Loucy (cell line): Measurements from ENCODE around the gene WDR35.

Source experiments
- H2AFZ ChIP-seq: fragments of 200-600 bp; sonication (generic); 2 replicates; pipeline ENCODE4 v1.6.0; 2016; ENCODE audit warnings: antibody characterized with exemption, mild to moderate bottlenecking, low read length, moderate library complexity
- H3F3A ChIP-seq: fragments of 200-600 bp; 2 replicates; pipeline ENCODE4 v1.6.0; 2016; ENCODE audit warnings: antibody characterized with exemption, low read depth, mild to moderate bottlenecking
- H3K27me3 ChIP-seq: fragments of 200-600 bp; sonication (generic); 2 replicates; pipeline ENCODE4 v1.6.1; 2014; ENCODE audit warnings: low read length, mild to moderate bottlenecking; ENCODE audit not compliant: insufficient read depth, poor library complexity, severe bottlenecking
- H3K36me3 ChIP-seq: fragments of 200-600 bp; sonication (generic); 2 replicates; pipeline ENCODE4 v1.6.1; 2016; ENCODE audit warnings: low read length; ENCODE audit not compliant: insufficient read depth
- H3K4me1 ChIP-seq: fragments of 200-600 bp; sonication (generic); 2 replicates; pipeline ENCODE4 v1.5.1; 2014; ENCODE audit warnings: low read length, mild to moderate bottlenecking; ENCODE audit not compliant: insufficient read depth, poor library complexity, severe bottlenecking
- H3K4me2 ChIP-seq: fragments of 200-600 bp; sonication (generic); 2 replicates; pipeline ENCODE4 v1.6.0; 2014; ENCODE audit warnings: antibody characterized with exemption, low read length, low read depth, mild to moderate bottlenecking; ENCODE audit not compliant: poor library complexity, severe bottlenecking
- H3K4me3 ChIP-seq: fragments of 200-600 bp; sonication (generic); 2 replicates; pipeline ENCODE4 v1.5.1; 2014; ENCODE audit warnings: low read length, mild to moderate bottlenecking, mixed read lengths; ENCODE audit not compliant: poor library complexity, severe bottlenecking
- H3K79me2 ChIP-seq: fragments of 200-600 bp; sonication (generic); 2 replicates; pipeline ENCODE4 v1.6.1; 2014; ENCODE audit warnings: low read length; ENCODE audit not compliant: insufficient read depth
- H3K9ac ChIP-seq: fragments of 200-600 bp; sonication (generic); 2 replicates; pipeline ENCODE4 v1.6.0; 2014; ENCODE audit warnings: mild to moderate bottlenecking, low read depth, low read length, moderate library complexity; ENCODE audit not compliant: poor library complexity, severe bottlenecking
- H3K9me2 ChIP-seq: fragments of 200-600 bp; sonication (generic); replicated peaks from 2 replicates; pipeline ENCODE4 v1.6.1; 2016; ENCODE audit warnings: low read depth, low read length, mixed read lengths
- H3K9me3 ChIP-seq: fragments of 200-600 bp; sonication (generic); 2 replicates; pipeline ENCODE4 v1.6.1; 2014; ENCODE audit warnings: mild to moderate bottlenecking, antibody characterized with exemption, low read length, low read depth; ENCODE audit not compliant: insufficient read depth
- H4K20me1 ChIP-seq: fragments of 200-600 bp; sonication (generic); 2 replicates; pipeline ENCODE4 v1.6.0; 2014; ENCODE audit warnings: antibody characterized with exemption, low read length, mild to moderate bottlenecking; ENCODE audit not compliant: insufficient read depth, poor library complexity, severe bottlenecking
- EZH2phosphoT487 ChIP-seq: fragments of 200-600 bp; IDR thresholded peaks from 2 replicates; pipeline ENCODE4 v1.6.1; 2018; ENCODE audit warnings: antibody characterized with exemption, mild to moderate bottlenecking, moderate library complexity, borderline replicate concordance
- TF ChIP-seq, protein P1 (sequence below): fragments of 200-600 bp; sonication (generic); conservative IDR thresholded peaks from 2 replicates; pipeline ENCODE4 v1.5.1; 2014; ENCODE audit warnings: mild to moderate bottlenecking, antibody characterized with exemption, low read length

WDR35 gene

GRCh38 chr2:19885791-19886190 is 104.1 kb downstream of the WDR35 start:
- Histone ChIP-seq H3K79me2 (no peaks in the 10 kb centered on the region), H3K4me1 (no peaks in the 10 kb centered on the region), H3K27me3 (no peaks in the 10 kb centered on the region), H3K4me2 (no peak overlapping the region), H3K36me3 (no peaks in the 10 kb centered on the region), H3F3A (no peaks in the 10 kb centered on the region), H4K20me1 (no peaks in the 10 kb centered on the region), H3K9me2 (no peaks in the 10 kb centered on the region), H3K4me3 (no peak overlapping the region), H3K9ac (no peak overlapping the region), H2AFZ (no peak overlapping the region), H3K9me3 (no peaks in the 10 kb centered on the region)
- TF ChIP-seq, protein P1, sequence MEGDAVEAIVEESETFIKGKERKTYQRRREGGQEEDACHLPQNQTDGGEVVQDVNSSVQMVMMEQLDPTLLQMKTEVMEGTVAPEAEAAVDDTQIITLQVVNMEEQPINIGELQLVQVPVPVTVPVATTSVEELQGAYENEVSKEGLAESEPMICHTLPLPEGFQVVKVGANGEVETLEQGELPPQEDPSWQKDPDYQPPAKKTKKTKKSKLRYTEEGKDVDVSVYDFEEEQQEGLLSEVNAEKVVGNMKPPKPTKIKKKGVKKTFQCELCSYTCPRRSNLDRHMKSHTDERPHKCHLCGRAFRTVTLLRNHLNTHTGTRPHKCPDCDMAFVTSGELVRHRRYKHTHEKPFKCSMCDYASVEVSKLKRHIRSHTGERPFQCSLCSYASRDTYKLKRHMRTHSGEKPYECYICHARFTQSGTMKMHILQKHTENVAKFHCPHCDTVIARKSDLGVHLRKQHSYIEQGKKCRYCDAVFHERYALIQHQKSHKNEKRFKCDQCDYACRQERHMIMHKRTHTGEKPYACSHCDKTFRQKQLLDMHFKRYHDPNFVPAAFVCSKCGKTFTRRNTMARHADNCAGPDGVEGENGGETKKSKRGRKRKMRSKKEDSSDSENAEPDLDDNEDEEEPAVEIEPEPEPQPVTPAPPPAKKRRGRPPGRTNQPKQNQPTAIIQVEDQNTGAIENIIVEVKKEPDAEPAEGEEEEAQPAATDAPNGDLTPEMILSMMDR = no peak
- TF ChIP-seq EZH2phosphoT487 = no peak

DNA sequence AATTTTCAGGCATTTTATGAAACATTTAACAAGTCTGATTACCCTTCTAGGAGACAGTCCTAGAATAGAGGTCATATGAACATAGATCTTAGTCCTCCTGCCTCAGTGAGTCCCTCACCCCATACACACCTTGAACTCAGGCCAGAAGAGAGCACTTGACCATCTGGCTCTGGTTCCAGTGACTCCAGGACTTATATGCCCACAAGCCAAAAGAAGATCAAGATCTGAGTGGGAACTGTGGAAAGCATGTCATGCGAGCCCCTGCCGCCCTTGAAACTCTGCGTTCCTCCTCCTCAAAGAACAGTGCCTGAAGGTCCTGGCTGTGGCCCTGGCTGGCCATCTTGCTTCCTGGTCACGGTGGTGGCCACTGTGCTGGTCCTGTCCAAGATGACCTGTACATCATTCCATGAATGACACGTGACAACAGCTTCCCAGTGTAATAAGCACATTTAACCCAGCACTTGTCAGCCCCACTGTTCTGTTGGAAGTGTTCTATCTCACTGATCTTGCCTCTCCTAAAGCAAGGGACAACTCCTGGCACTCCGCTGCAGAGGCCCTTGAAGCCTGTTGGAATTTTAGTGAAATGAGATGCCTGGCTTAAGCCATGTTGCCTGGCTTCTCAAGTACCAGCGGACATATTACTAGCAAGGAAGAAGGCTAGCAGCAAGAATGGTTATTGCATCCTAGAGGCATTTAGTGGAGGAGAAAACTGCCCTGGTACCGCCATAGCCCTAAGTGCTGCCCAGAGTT is 105.8 kb downstream of the WDR35 start:
- TF ChIP-seq, protein P1 = no peak

GRCh38 chr2:19883486-19883885 is 106.4 kb downstream of the WDR35 start:
- no peaks in the 10 kb centered on the region for H3F3A ChIP-seq
- no peaks in the 10 kb centered on the region for H4K20me1 ChIP-seq
- no peak overlapping the region for H3K9ac ChIP-seq
- H2AFZ ChIP-seq = no peak overlapping the region
- no peaks in the 10 kb centered on the region for H3K79me2 ChIP-seq
- no peak overlapping the region for H3K4me2 ChIP-seq
- H3K36me3 ChIP-seq = no peaks in the 10 kb centered on the region
- no peaks in the 10 kb centered on the region for H3K27me3 ChIP-seq
- no peaks in the 10 kb centered on the region for H3K4me1 ChIP-seq
- H3K9me2 ChIP-seq = no peaks in the 10 kb centered on the region
- H3K4me3 ChIP-seq = no peak overlapping the region
- TF ChIP-seq, protein P1 = no peak
- TF ChIP-seq EZH2phosphoT487 = no peak
- no peaks in the 10 kb centered on the region for H3K9me3 ChIP-seq

More for the DNA sequence above, 105.8 kb downstream of the WDR35 start:
- Histone ChIP-seq H2AFZ (no peak overlapping the region), H3K9me2 (no peaks in the 10 kb centered on the region), H3K4me2 (no peak overlapping the region), H4K20me1 (no peaks in the 10 kb centered on the region), H3K4me3 (no peak overlapping the region), H3K36me3 (no peaks in the 10 kb centered on the region), H3F3A (no peaks in the 10 kb centered on the region), H3K27me3 (no peaks in the 10 kb centered on the region), H3K4me1 (no peaks in the 10 kb centered on the region), H3K9ac (no peak overlapping the region), H3K9me3 (no peaks in the 10 kb centered on the region), H3K79me2 (no peaks in the 10 kb centered on the region)
